Endothelial cell (in vitro differentiated cells): ENCODE results near the gene GAS6. TPM values are rescaled to one million over a fixed set of nuclear protein-coding genes. Genes with fewer than 3 reads are reported as not detected.

ENCODE experiments used
- DNase-seq: peaks from one replicate; pipeline ENCODE4 v3.0.0; 2021; ENCODE audit warnings: low spot score
- H3K27ac Mint-ChIP-seq: one replicate; pipeline ENCODE4 v1.8.0; 2021; ENCODE audit warnings: mixed read lengths, inconsistent platforms; ENCODE audit not compliant: unreplicated experiment
- H3K27me3 Mint-ChIP-seq: one replicate; pipeline ENCODE4 v1.8.0; 2021; ENCODE audit warnings: mild to moderate bottlenecking, moderate library complexity, mixed read lengths, inconsistent platforms; ENCODE audit not compliant: unreplicated experiment
- H3K36me3 Mint-ChIP-seq: one replicate; pipeline ENCODE4 v1.8.0; 2021; ENCODE audit warnings: mild to moderate bottlenecking, low read depth, mixed read lengths, inconsistent platforms; ENCODE audit not compliant: unreplicated experiment
- H3K4me1 Mint-ChIP-seq: one replicate; pipeline ENCODE4 v1.8.0; 2021; ENCODE audit warnings: mild to moderate bottlenecking, mixed read lengths, inconsistent platforms; ENCODE audit not compliant: unreplicated experiment
- H3K4me3 Mint-ChIP-seq: one replicate; pipeline ENCODE4 v1.8.0; 2021; ENCODE audit warnings: mild to moderate bottlenecking, mixed read lengths, inconsistent platforms; ENCODE audit not compliant: unreplicated experiment
- H3K9me3 Mint-ChIP-seq: one replicate; pipeline ENCODE4 v1.8.0; 2021; ENCODE audit warnings: mixed read lengths, inconsistent platforms; ENCODE audit not compliant: unreplicated experiment
- CTCF ChIP-seq: fragments of 200-600 bp; sonication (generic); IDR thresholded peaks from one replicate; pipeline ENCODE4 v1.5.0; 2021; ENCODE audit warnings: antibody characterized with exemption; ENCODE audit not compliant: unreplicated experiment
- total RNA-seq: library from RNA; stranded (reverse); fragmentation: NEBNext Ultra II Directional; extraction: Animal tissue kit (Norgen Biotek cat#: 25700); gene quantifications from one replicate; pipeline ENCODE4 v1.2.1, GENCODE V29; 2021; ENCODE audit not compliant: unreplicated experiment

Gene GAS6
- total RNA-seq, 1 donor from 2014 or later = 19.8 TPM

- H3K4me1 Mint-ChIP-seq = no peaks in the 10 kb centered on the region
- H3K27me3 Mint-ChIP-seq = peaks cover 1% of the 10 kb centered on the region
- H3K36me3 Mint-ChIP-seq = peaks cover 12% of the 10 kb centered on the region
- H3K27ac Mint-ChIP-seq = no peak overlapping the region
- TF ChIP-seq CTCF = no peak
- H3K9me3 Mint-ChIP-seq = no peaks in the 10 kb centered on the region
- no peak overlapping the region for H3K4me3 Mint-ChIP-seq
- DNase-seq = no peak
These were observed 34.1 kb upstream of the GAS6 start for GRCh38 chr13:113897966-113898365.

GRCh38 chr13:113897161-113897560, 33.3 kb upstream of the GAS6 start:
- peaks cover 1% of the 10 kb centered on the region for H3K27me3 Mint-ChIP-seq
- no peak for TF ChIP-seq CTCF
- no peak overlapping the region for H3K27ac Mint-ChIP-seq
- no peak overlapping the region for H3K4me3 Mint-ChIP-seq
- no peak for DNase-seq
- H3K4me1 Mint-ChIP-seq = no peaks in the 10 kb centered on the region
- peaks cover 12% of the 10 kb centered on the region for H3K36me3 Mint-ChIP-seq
- H3K9me3 Mint-ChIP-seq = no peaks in the 10 kb centered on the region

GRCh38 chr13:113895436-113895835, 31.6 kb upstream of the GAS6 start:
- Mint-ChIP-seq H3K27me3 (peaks cover 1% of the 10 kb centered on the region), H3K27ac (no peak overlapping the region), H3K4me3 (no peak overlapping the region), H3K4me1 (no peaks in the 10 kb centered on the region), H3K9me3 (no peaks in the 10 kb centered on the region), H3K36me3 (peaks cover 12% of the 10 kb centered on the region)
- no peak for TF ChIP-seq CTCF
- DNase-seq = no peak

- H3K9me3 Mint-ChIP-seq = no peaks in the 10 kb centered on the region
- no peaks in the 10 kb centered on the region for H3K27me3 Mint-ChIP-seq
- peaks cover 7% of the 10 kb centered on the region for H3K36me3 Mint-ChIP-seq
- H3K4me3 Mint-ChIP-seq = no peak overlapping the region
- no peaks in the 10 kb centered on the region for H3K4me1 Mint-ChIP-seq
- DNase-seq = no peak
- no peak for TF ChIP-seq CTCF
- H3K27ac Mint-ChIP-seq = no peak overlapping the region
These were observed 27.1 kb upstream of the GAS6 start for GRCh38 chr13:113890774-113891480.

- H3K36me3 Mint-ChIP-seq = peaks cover 9% of the 10 kb centered on the region
- H3K9me3 Mint-ChIP-seq = no peaks in the 10 kb centered on the region
- TF ChIP-seq CTCF = no peak
- no peak for DNase-seq
- no peak overlapping the region for H3K27ac Mint-ChIP-seq
- no peak overlapping the region for H3K4me3 Mint-ChIP-seq
- no peaks in the 10 kb centered on the region for H3K27me3 Mint-ChIP-seq
- H3K4me1 Mint-ChIP-seq = no peaks in the 10 kb centered on the region
These were observed 25.6 kb upstream of the GAS6 start for GRCh38 chr13:113889467-113889866.
